ENCODE measurements around the gene UNC119B. TPM values are rescaled to one million over a fixed set of nuclear protein-coding genes. Genes with fewer than 3 reads are reported as not detected.

Gene UNC119B
- total RNA-seq, 1 experiment from 2014 or later, result 51.5 TPM

DNA sequence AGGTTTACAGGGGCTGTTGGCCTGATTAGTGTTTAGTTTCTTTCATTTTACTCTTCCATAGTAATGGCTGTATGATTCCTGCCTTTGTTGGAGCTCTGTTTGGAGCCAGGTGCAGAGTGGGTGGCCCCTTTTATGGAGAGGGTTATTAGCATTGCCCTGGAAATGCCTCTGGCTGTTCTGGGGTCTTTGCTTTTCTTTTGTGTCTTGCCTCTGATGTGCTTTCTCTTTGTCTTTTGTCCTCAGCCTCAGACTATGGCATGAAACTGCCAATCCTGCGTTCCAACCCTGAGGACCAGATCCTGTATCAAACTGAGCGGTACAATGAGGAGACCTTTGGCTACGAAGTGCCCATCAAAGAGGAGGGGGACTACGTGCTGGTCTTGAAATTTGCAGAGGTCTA is 16.4 kb upstream of the UNC119B start:
- H3K56ac ChIP-seq (ENCODE audit: insufficient read length, low read depth, low read length), result no peak overlapping the region
- no peaks in the 10 kb centered on the region for H4K20me1 ChIP-seq (ENCODE audit: control insufficient read depth, insufficient read depth, insufficient read length)
- H3K4me3 Mint-ChIP-seq, result peak overlapping the region; percentile 5 to 15; a peak in 1 of 5 replicates
- no peaks in the 10 kb centered on the region for H3K9me3 Mint-ChIP-seq
- H3K79me2 ChIP-seq (ENCODE audit: insufficient read depth, low read length), result peaks cover 21% of the 10 kb centered on the region; the same call in 1 of the 2 replicates
- no peak overlapping the region for H4K5ac ChIP-seq (ENCODE audit: insufficient read length, low read depth, low read length)
- no peak overlapping the region for H3K4me2 ChIP-seq (ENCODE audit: insufficient read depth, insufficient read length, low read length)
- H2AFZ ChIP-seq (ENCODE audit: low read length), result no peak overlapping the region
- H4K91ac ChIP-seq (ENCODE audit: insufficient read length, low read depth, low read length), result no peak overlapping the region
- H2BK12ac ChIP-seq (ENCODE audit: insufficient read length, low read depth, low read length), result no peak overlapping the region
- no peak overlapping the region for H3K18ac ChIP-seq (ENCODE audit: insufficient read length, low read depth, low read length)
- peaks cover under 1% of the 10 kb centered on the region for H3K23me2 ChIP-seq (ENCODE audit: insufficient read length, low read depth, low read length, poor library complexity, severe bottlenecking)
- no peak overlapping the region for H3K23ac ChIP-seq (ENCODE audit: insufficient read length, low read depth, low read length)
- no peak overlapping the region for H2BK15ac ChIP-seq (ENCODE audit: low read depth, low read length)
- TF ChIP-seq, protein P1, sequence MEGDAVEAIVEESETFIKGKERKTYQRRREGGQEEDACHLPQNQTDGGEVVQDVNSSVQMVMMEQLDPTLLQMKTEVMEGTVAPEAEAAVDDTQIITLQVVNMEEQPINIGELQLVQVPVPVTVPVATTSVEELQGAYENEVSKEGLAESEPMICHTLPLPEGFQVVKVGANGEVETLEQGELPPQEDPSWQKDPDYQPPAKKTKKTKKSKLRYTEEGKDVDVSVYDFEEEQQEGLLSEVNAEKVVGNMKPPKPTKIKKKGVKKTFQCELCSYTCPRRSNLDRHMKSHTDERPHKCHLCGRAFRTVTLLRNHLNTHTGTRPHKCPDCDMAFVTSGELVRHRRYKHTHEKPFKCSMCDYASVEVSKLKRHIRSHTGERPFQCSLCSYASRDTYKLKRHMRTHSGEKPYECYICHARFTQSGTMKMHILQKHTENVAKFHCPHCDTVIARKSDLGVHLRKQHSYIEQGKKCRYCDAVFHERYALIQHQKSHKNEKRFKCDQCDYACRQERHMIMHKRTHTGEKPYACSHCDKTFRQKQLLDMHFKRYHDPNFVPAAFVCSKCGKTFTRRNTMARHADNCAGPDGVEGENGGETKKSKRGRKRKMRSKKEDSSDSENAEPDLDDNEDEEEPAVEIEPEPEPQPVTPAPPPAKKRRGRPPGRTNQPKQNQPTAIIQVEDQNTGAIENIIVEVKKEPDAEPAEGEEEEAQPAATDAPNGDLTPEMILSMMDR (conservative IDR thresholded peaks at IDR 0.05), result no peak
- H3K9ac ChIP-seq (ENCODE audit: extremely low read depth, insufficient read length, low read length), result no peak overlapping the region
- H2AK5ac ChIP-seq (ENCODE audit: insufficient read length, low read length), result no peak overlapping the region
- peaks cover 5% of the 10 kb centered on the region; the same call in 1 of the 2 replicates for H3K4me1 ChIP-seq (ENCODE audit: insufficient read depth, low read length)
- H2BK20ac ChIP-seq (ENCODE audit: low read depth, low read length, poor library complexity, severe bottlenecking), result no peak overlapping the region
- no peaks in the 10 kb centered on the region for H3K79me1 ChIP-seq (ENCODE audit: insufficient read depth, low read depth, low read length, poor library complexity, severe bottlenecking)
- no peaks in the 10 kb centered on the region for H3K27me3 Mint-ChIP-seq (ENCODE audit: low read depth)
- H4K8ac ChIP-seq (replicated peaks; ENCODE audit: insufficient read length, low read depth, low read length), result no peak overlapping the region
- H3T11ph ChIP-seq (ENCODE audit: low read length), result no peak overlapping the region
- no peaks in the 10 kb centered on the region for H3K27me3 ChIP-seq (ENCODE audit: insufficient read depth, low read length)
- no peaks in the 10 kb centered on the region for H3K9me3 ChIP-seq (ENCODE audit: control insufficient read depth, low read depth, low read length)
- peak overlapping the region; percentile 67 to 91 (median 73) for H3K27ac Mint-ChIP-seq
- no peak overlapping the region for H3K14ac ChIP-seq (ENCODE audit: insufficient read depth, low read length)
- H3K4me1 Mint-ChIP-seq, result peaks cover 51 to 53% of the 10 kb centered on the region in 2 experiments
- no peak overlapping the region for H2BK120ac ChIP-seq (ENCODE audit: low read depth, low read length, poor library complexity, severe bottlenecking)
- DNase-seq, result no peak
- peaks cover 31 to 50% (median 49%) of the 10 kb centered on the region in 3 experiments; a peak in 6 of 7 replicates for H3K36me3 Mint-ChIP-seq (ENCODE audit: insufficient read depth in 1 of 3, low read depth in 3 of 3)
- no CpG with 5 or more reads among the region's 4 CpGs for WGBS (ENCODE audit: extremely low coverage, insufficient read length, low lambda C conversion rate)
- no peak overlapping the region for H3K4ac ChIP-seq (ENCODE audit: low read depth, low read length)
- H3K27ac ChIP-seq (ENCODE audit: insufficient read length, low read depth, low read length), result no peak overlapping the region
- H2BK5ac ChIP-seq (ENCODE audit: insufficient read length, low read length), result no peak overlapping the region
